Vagina (tissue), 2 donors: ENCODE results near the gene DDR2. TPM values are rescaled to one million over a fixed set of nuclear protein-coding genes. Genes with fewer than 3 reads are reported as not detected.

ENCODE experiments used
- DNase-seq, 2 donors: peaks; one replicate each; pipeline ENCODE4 v3.0.0-alpha.2; 2017; ENCODE audit errors: extremely low spot score in 2 of 2
- H3K27ac ChIP-seq: fragments of 200-600 bp; sonication (generic); one replicate; pipeline ENCODE4 v1.5.1; 2019
- H3K27me3 ChIP-seq: fragments of 200-600 bp; sonication (generic); one replicate; pipeline ENCODE4 v1.5.1; 2019
- H3K36me3 ChIP-seq, 2 donors: fragments of 200-600 bp; sonication (generic); one replicate each; pipeline ENCODE4 v1.5.1; 2017 to 2019
- H3K4me1 ChIP-seq: fragments of 200-600 bp; sonication (generic); one replicate; pipeline ENCODE4 v1.5.1; 2019
- H3K4me3 ChIP-seq, 2 donors: fragments of 200-600 bp; sonication (generic); 1 replicate in 1 of 2; 2 replicates in 1 of 2; pipeline ENCODE4 v1.5.1; 2016 to 2019
- H3K9me3 ChIP-seq: fragments of 200-600 bp; sonication (generic); one replicate; pipeline ENCODE4 v1.5.1; 2019
- POLR2A ChIP-seq, 2 donors: fragments of 450-650 bp; IDR thresholded peaks; one replicate each; pipeline ENCODE4 v1.6.1; 2017; ENCODE audit warnings: antibody characterized with exemption in 2 of 2, mild to moderate bottlenecking in 2 of 2, moderate library complexity in 2 of 2
- POLR2AphosphoS5 ChIP-seq, 2 donors: sonication (generic); formaldehyde crosslinking; IDR thresholded peaks; one replicate each; pipeline ENCODE4 v1.9.0; 2017; ENCODE audit warnings: antibody characterized with exemption in 2 of 2, mild to moderate bottlenecking in 2 of 2, low read depth in 1 of 2; ENCODE audit not compliant: insufficient read depth in 1 of 2
- intact Hi-C: fragments of 100-400 bp; cut with DNase I; formaldehyde crosslinking; loops from one replicate; pipeline ENCODE4 v1.15.1; 2023
- total RNA-seq: library from RNA; depleted of rRNA; stranded (reverse); fragments of >200 nt; gene quantifications from one replicate; pipeline ENCODE4 v1.2.3, GENCODE V29; 2016
- TF ChIP-seq, protein P1 (sequence below), 3 experiments: fragments of 450-650 bp in 2 of 3; fragments of 200-600 bp in 1 of 3; sonication (generic) in 1 of 3; IDR thresholded peaks; one replicate each; pipeline ENCODE4 v1.5.1; 2017 to 2019; ENCODE audit warnings: antibody characterized with exemption in 3 of 3, mild to moderate bottlenecking in 2 of 3, moderate library complexity in 2 of 3

DDR2 gene
- total RNA-seq, 1 donor from 2014 or later, result 153 TPM

DNA sequence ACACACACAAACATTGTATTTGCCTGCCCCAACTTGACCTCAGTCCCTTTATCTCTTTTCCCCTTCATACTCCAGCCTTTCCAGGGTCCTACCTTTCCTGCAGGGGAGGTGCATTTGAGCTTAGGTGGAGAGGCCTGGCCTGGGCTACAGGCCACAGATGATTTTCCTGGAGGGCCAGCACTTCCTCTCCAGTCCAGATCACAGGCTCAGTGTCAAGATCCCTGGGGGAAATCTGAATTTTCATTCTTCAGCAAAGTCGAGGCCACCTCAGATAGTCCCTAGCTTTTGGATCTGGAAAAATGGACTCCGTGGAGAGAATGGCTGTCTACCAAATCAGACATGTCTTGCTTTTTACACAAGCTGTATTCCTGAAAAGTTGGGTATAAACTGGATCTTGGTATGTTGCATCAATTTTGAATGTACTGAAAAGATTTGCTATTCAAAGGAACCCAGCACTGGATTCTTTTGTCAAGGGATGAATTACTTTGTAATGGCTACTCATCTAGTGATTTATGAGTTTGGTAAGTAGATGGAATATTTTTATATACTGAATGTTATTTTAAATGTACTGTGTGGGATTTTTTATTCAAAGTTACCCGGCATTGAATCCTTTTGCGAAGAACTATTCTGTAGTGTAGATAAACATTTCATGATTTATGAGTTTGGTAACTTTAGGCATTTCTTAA lies 78.7 kb downstream of the DDR2 start:
- intact Hi-C loops, result no loop called here
- Histone ChIP-seq H3K4me3 (no peak overlapping the region), H3K36me3 (no peaks in the 10 kb centered on the region), H3K4me1 (peaks cover 50% of the 10 kb centered on the region), H3K27ac (no peak overlapping the region), H3K27me3 (no peaks in the 10 kb centered on the region), H3K9me3 (no peaks in the 10 kb centered on the region)
- TF ChIP-seq POLR2AphosphoS5 (IDR thresholded peaks at IDR 0.05; ENCODE audit: insufficient read depth in 1 of 2, low read depth in 1 of 2), result no peak
- TF ChIP-seq, protein P1, sequence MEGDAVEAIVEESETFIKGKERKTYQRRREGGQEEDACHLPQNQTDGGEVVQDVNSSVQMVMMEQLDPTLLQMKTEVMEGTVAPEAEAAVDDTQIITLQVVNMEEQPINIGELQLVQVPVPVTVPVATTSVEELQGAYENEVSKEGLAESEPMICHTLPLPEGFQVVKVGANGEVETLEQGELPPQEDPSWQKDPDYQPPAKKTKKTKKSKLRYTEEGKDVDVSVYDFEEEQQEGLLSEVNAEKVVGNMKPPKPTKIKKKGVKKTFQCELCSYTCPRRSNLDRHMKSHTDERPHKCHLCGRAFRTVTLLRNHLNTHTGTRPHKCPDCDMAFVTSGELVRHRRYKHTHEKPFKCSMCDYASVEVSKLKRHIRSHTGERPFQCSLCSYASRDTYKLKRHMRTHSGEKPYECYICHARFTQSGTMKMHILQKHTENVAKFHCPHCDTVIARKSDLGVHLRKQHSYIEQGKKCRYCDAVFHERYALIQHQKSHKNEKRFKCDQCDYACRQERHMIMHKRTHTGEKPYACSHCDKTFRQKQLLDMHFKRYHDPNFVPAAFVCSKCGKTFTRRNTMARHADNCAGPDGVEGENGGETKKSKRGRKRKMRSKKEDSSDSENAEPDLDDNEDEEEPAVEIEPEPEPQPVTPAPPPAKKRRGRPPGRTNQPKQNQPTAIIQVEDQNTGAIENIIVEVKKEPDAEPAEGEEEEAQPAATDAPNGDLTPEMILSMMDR (IDR thresholded peaks at IDR 0.05), result no peak
- TF ChIP-seq POLR2A (IDR thresholded peaks at IDR 0.05), result no peak
- no peak for DNase-seq

DNA sequence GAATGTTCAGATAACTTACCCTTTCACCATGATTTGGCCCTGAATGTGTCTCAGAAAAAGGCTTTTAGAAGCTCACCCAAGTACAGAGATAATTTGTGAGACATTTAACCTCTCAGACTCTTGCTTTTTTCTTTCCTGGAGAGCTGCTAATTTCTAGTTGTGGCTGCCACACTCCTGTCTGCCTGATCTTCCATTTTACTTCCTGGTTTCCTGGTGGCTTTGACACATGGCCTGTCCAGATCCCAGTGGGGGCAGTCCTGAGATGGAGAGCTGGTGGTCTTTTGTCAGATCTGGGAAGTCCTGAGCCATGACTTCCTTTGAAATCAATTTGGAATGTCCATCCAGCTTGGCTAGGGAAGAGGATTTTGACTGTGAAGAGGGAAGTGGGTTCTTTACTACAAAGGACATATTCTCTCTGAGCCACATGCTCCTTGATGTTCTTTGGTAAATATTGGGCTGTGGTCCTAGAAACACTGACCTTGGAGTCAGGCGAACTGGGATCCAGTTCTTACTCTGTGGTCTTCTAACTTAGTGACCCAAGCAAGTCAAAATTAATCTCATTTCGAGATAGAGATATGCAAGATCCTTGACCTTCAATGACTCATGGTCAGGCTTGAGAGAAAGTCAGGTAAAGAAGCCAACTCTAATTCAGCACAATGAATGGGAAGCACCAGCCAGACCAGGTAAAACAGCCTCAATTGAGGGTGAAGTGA lies 80.2 kb downstream of the DDR2 start:
- Histone ChIP-seq H3K4me1 (peaks cover 53% of the 10 kb centered on the region), H3K27me3 (no peaks in the 10 kb centered on the region), H3K9me3 (no peaks in the 10 kb centered on the region), H3K4me3 (no peak overlapping the region), H3K27ac (no peak overlapping the region), H3K36me3 (no peaks in the 10 kb centered on the region)
- TF ChIP-seq POLR2AphosphoS5 (IDR thresholded peaks at IDR 0.05; ENCODE audit: insufficient read depth in 1 of 2, low read depth in 1 of 2) (no peak), POLR2A (IDR thresholded peaks at IDR 0.05) (no peak)
- TF ChIP-seq, protein P1 (IDR thresholded peaks at IDR 0.05), result no peak
- no peak for DNase-seq
- intact Hi-C loops, result no loop called here

DNA sequence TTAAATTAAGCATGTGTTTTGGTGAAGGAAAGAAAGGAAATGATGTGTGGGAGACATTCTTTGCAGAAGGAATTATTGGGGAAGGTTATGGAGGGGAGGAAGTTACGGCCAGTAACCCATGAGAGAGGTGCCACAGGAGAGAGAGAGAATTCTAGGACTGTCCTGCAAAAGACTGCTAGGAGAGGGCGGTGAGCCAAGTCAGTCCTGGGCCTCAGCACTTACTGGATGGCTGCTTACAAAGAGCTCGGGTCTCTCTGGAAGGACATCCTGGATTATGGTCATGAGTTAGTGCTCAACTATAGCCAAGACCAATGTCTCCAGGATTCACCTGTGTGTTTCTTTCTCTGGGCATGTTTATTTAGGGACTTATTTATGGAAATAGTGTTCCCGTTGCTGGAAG lies 83.9 kb downstream of the DDR2 start:
- no peaks in the 10 kb centered on the region for H3K36me3 ChIP-seq
- intact Hi-C loops, result no loop called here
- TF ChIP-seq, protein P1 (IDR thresholded peaks at IDR 0.05), result no peak
- TF ChIP-seq POLR2AphosphoS5 (IDR thresholded peaks at IDR 0.05; ENCODE audit: insufficient read depth in 1 of 2, low read depth in 1 of 2), result no peak
- no peak for TF ChIP-seq POLR2A (IDR thresholded peaks at IDR 0.05)
- H3K4me1 ChIP-seq, result peaks cover 31% of the 10 kb centered on the region
- no peaks in the 10 kb centered on the region for H3K9me3 ChIP-seq
- no peak overlapping the region for H3K27ac ChIP-seq
- no peak overlapping the region for H3K4me3 ChIP-seq
- H3K27me3 ChIP-seq, result no peaks in the 10 kb centered on the region
- no peak for DNase-seq

DNA sequence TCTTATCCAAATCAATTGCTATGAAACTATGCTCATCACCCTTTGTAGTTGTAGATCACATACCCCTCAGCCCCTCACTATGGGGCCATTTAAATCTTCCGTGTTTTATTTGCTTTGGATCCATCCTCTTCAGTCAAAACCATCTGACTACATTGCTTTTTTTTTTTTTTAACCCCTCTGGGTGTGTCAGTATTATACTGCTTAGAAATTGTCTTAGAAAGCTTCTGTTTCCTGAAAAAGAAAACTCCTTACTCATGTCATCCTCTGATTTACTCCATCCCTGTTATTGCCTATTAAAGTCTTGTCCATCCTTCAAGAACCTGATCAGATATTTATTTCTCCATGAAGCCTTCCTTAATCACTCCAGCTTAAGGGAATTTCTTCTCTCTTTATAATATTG lies 84.3 kb downstream of the DDR2 start:
- H3K9me3 ChIP-seq, result no peaks in the 10 kb centered on the region
- DNase-seq, result no peak
- no peak overlapping the region for H3K27ac ChIP-seq
- H3K4me1 ChIP-seq, result peaks cover 28% of the 10 kb centered on the region
- H3K36me3 ChIP-seq, result no peaks in the 10 kb centered on the region
- H3K27me3 ChIP-seq, result no peaks in the 10 kb centered on the region
- intact Hi-C loops, result no loop called here
- no peak overlapping the region for H3K4me3 ChIP-seq
- no peak for TF ChIP-seq POLR2A (IDR thresholded peaks at IDR 0.05)

DNA sequence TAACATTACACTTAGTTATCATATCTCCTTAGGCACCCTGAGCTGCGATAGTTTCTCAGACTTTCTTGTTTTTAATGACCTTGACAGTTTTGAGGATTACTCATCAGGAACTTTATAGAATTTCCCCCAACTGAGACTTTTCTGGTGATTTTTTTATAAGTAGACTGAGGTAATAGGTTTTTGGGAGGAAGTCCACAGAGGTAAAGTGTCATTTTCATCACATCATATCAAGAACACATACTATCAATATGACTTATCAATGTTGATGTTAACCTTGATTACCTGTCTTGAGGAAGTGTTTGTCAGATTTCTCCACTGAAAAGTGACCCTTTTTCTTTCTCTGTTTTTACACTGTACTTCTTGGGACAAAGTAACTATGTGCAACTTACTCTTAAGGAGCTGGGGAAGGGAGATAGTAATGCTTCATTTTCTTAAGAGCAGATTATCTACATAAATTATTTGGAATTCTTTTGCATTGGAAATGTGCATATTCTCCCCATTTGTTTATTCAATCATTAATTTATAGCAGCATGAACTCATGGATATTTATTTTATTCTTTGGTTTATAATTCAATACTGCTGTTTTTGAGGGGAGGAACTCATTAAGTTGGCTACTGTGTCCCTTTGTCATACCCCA lies 85.4 kb downstream of the DDR2 start:
- peaks cover 19% of the 10 kb centered on the region for H3K4me1 ChIP-seq
- intact Hi-C loops, result no loop called here
- H3K27ac ChIP-seq, result no peak overlapping the region

More for the DNA sequence above, 85.4 kb downstream of the DDR2 start:
- Histone ChIP-seq H3K9me3 (no peaks in the 10 kb centered on the region), H3K27me3 (no peaks in the 10 kb centered on the region), H3K36me3 (no peaks in the 10 kb centered on the region), H3K4me3 (no peak overlapping the region)
- TF ChIP-seq, protein P1 (IDR thresholded peaks at IDR 0.05), result no peak
- TF ChIP-seq POLR2A (IDR thresholded peaks at IDR 0.05) (no peak), POLR2AphosphoS5 (IDR thresholded peaks at IDR 0.05; ENCODE audit: insufficient read depth in 1 of 2, low read depth in 1 of 2) (no peak)
- DNase-seq, result no peak
